Prostate gland (tissue), 2 donors: ENCODE results near the gene KCNH3.

Source experiments
- POLR2AphosphoS5 ChIP-seq: sonication (generic); formaldehyde crosslinking; IDR thresholded peaks from one replicate; pipeline ENCODE4 v1.6.1; 2017; ENCODE audit warnings: antibody characterized with exemption
- TF ChIP-seq, protein P1 (sequence below), 4 experiments: fragments of 200-600 bp in 2 of 4; fragments of 450-650 bp in 2 of 4; sonication (generic) in 2 of 4; IDR thresholded peaks; 1 replicate in 3 of 4; 2 replicates in 1 of 4; pipeline ENCODE4 v1.5.1; 2016 to 2019; ENCODE audit warnings: antibody characterized with exemption in 4 of 4, mild to moderate bottlenecking in 2 of 4, moderate library complexity in 2 of 4

GRCh38 chr12:49564686-49565405 lies 26.0 kb downstream of the KCNH3 start:
- TF ChIP-seq, protein P1, sequence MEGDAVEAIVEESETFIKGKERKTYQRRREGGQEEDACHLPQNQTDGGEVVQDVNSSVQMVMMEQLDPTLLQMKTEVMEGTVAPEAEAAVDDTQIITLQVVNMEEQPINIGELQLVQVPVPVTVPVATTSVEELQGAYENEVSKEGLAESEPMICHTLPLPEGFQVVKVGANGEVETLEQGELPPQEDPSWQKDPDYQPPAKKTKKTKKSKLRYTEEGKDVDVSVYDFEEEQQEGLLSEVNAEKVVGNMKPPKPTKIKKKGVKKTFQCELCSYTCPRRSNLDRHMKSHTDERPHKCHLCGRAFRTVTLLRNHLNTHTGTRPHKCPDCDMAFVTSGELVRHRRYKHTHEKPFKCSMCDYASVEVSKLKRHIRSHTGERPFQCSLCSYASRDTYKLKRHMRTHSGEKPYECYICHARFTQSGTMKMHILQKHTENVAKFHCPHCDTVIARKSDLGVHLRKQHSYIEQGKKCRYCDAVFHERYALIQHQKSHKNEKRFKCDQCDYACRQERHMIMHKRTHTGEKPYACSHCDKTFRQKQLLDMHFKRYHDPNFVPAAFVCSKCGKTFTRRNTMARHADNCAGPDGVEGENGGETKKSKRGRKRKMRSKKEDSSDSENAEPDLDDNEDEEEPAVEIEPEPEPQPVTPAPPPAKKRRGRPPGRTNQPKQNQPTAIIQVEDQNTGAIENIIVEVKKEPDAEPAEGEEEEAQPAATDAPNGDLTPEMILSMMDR (IDR thresholded peaks at IDR 0.05): no peak
- TF ChIP-seq POLR2AphosphoS5: no peak
